ENCODE results near the gene RAD51B.

DNA sequence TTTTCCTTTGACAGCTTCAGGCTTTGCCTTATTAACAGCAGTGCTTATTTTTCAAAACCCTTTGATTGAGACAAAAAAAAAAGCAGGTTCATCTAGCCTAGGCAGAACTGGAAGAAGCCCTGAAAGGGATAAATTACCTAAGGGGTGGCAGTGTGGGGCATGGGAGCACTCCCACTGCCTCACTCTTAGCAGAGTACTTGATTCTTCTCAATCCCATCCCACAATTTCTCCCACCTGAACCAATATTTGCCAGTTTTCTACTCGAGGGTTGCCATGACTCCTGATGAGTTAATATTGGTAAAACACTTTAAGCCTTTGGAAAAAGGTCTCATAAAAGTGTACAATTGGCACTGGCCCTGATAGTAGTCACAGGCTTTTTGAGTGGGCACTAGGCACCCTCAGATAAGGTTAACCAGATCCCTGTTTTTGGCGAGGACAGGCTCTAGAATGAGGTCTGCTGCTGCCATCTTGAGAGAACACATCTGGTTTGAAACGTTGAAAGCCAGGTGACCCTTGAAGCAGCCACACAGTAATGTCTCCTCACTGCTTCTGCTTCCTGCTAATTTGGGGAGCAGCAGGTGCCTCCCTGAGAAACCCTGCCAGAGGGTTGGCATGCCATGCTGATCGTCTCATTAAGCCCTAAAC, 320.0 kb downstream of the RAD51B start:
- TF ChIP-seq, protein P1, sequence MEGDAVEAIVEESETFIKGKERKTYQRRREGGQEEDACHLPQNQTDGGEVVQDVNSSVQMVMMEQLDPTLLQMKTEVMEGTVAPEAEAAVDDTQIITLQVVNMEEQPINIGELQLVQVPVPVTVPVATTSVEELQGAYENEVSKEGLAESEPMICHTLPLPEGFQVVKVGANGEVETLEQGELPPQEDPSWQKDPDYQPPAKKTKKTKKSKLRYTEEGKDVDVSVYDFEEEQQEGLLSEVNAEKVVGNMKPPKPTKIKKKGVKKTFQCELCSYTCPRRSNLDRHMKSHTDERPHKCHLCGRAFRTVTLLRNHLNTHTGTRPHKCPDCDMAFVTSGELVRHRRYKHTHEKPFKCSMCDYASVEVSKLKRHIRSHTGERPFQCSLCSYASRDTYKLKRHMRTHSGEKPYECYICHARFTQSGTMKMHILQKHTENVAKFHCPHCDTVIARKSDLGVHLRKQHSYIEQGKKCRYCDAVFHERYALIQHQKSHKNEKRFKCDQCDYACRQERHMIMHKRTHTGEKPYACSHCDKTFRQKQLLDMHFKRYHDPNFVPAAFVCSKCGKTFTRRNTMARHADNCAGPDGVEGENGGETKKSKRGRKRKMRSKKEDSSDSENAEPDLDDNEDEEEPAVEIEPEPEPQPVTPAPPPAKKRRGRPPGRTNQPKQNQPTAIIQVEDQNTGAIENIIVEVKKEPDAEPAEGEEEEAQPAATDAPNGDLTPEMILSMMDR (IDR thresholded peaks at IDR 0.05) = no peak
- no peak for TF ChIP-seq POLR2A (IDR thresholded peaks at IDR 0.05)
